Measurements from ENCODE around the gene MOV10. TPM values are rescaled to one million over a fixed set of nuclear protein-coding genes. Genes with fewer than 3 reads are reported as not detected.

The MOV10 gene
- total and polyA plus RNA-seq, 10 of the 15 experiments (the other 5 are each of a cell fraction or from before 2014, with no cell fraction given): 21.0 to 80.3 (median 49.8) TPM

DNA sequence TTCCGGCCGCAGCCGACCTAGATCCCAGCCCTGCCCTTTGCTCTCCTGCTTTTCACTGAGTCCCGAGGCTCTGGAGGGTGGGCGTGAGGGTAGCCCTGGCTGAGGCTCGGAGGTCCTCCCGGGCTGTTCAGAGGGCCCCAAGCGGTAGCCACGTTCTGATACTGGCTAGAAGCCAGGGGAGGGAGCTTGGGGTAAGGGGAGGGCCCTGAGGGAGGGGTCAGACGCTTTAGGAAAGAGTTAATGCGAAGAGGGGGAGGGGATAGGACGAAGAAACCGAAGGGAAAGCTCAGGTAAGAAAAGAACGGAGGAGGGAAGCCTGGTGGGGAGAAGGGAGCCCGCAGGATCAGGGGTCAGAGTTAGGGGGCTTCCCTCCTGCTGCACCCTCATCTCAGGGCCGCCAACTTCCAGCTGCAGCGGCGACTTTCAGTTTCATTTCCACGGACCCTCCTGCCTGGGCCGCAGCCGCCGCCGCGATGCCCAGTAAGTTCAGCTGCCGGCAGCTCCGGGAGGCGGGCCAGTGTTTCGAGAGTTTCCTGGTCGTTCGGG, at the start of gene MOV10 (continued):
- TF ChIP-seq, protein P1, sequence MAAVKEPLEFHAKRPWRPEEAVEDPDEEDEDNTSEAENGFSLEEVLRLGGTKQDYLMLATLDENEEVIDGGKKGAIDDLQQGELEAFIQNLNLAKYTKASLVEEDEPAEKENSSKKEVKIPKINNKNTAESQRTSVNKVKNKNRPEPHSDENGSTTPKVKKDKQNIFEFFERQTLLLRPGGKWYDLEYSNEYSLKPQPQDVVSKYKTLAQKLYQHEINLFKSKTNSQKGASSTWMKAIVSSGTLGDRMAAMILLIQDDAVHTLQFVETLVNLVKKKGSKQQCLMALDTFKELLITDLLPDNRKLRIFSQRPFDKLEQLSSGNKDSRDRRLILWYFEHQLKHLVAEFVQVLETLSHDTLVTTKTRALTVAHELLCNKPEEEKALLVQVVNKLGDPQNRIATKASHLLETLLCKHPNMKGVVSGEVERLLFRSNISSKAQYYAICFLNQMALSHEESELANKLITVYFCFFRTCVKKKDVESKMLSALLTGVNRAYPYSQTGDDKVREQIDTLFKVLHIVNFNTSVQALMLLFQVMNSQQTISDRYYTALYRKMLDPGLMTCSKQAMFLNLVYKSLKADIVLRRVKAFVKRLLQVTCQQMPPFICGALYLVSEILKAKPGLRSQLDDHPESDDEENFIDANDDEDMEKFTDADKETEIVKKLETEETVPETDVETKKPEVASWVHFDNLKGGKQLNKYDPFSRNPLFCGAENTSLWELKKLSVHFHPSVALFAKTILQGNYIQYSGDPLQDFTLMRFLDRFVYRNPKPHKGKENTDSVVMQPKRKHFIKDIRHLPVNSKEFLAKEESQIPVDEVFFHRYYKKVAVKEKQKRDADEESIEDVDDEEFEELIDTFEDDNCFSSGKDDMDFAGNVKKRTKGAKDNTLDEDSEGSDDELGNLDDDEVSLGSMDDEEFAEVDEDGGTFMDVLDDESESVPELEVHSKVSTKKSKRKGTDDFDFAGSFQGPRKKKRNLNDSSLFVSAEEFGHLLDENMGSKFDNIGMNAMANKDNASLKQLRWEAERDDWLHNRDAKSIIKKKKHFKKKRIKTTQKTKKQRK (IDR thresholded peaks at IDR 0.05; ENCODE audit: low read depth, low read length): no peak
- TF ChIP-seq YBX1 (IDR thresholded peaks at IDR 0.05) (no peak), BACH1 (IDR thresholded peaks at IDR 0.05; ENCODE audit: borderline replicate concordance) (no peak; the same call in 1 of the 2 replicates), RBBP5 (conservative IDR thresholded peaks at IDR 0.05) (peak; percentile 68; the same call in 1 of the 2 replicates), CBX5 (IDR thresholded peaks at IDR 0.05; ENCODE audit: low read depth) (no peak), NFIC (IDR thresholded peaks at IDR 0.05; ENCODE audit: low read depth, low read length) (no peak; the same call in 1 of the 2 replicates), SPI1 (IDR thresholded peaks at IDR 0.05; ENCODE audit: borderline replicate concordance, insufficient read depth, low read depth, low read length) (no peak), PML (IDR thresholded peaks at IDR 0.05; ENCODE audit: low read length) (peak; percentile 93), RCOR1 (conservative IDR thresholded peaks at IDR 0.05; ENCODE audit: low read depth, low read length) (no peak), SRF (IDR thresholded peaks at IDR 0.05; ENCODE audit: low read depth in 2 of 2, low read length in 2 of 2) (no peak), TCF7 (IDR thresholded peaks at IDR 0.05; ENCODE audit: borderline replicate concordance) (no peak), CHD2 (IDR thresholded peaks at IDR 0.05; ENCODE audit: borderline replicate concordance, low read depth, low read length) (0 out of 2 replicates have a peak, but pooled peaks have one; percentile 8), RELA (IDR thresholded peaks at IDR 0.05; ENCODE audit: borderline replicate concordance, partially characterized antibody) (no peak), USF1 (IDR thresholded peaks at IDR 0.05; ENCODE audit: borderline replicate concordance, extremely low read length, insufficient read depth, low read depth, low read length) (no peak), PAX5 (IDR thresholded peaks at IDR 0.05; ENCODE audit: borderline replicate concordance, low read depth, low read length) (no peak), PAX8 (IDR thresholded peaks at IDR 0.05) (no peak), ASH2L (IDR thresholded peaks at IDR 0.05; ENCODE audit: borderline replicate concordance, low read depth) (no peak), TBL1XR1 (IDR thresholded peaks at IDR 0.05; ENCODE audit: low read depth, low read length) (no peak), ZZZ3 (IDR thresholded peaks at IDR 0.05; ENCODE audit: control insufficient read depth, insufficient read length, low read depth) (no peak), FOS (IDR thresholded peaks at IDR 0.05; ENCODE audit: borderline replicate concordance, extremely low read depth, insufficient read length) (no peak), ZNF207 (IDR thresholded peaks at IDR 0.05; ENCODE audit: borderline replicate concordance) (no peak), SP1 (IDR thresholded peaks at IDR 0.05; ENCODE audit: low read depth, low read length) (no peak), NBN (IDR thresholded peaks at IDR 0.05) (peak; percentile 92)
- TF ChIP-seq, protein P2, sequence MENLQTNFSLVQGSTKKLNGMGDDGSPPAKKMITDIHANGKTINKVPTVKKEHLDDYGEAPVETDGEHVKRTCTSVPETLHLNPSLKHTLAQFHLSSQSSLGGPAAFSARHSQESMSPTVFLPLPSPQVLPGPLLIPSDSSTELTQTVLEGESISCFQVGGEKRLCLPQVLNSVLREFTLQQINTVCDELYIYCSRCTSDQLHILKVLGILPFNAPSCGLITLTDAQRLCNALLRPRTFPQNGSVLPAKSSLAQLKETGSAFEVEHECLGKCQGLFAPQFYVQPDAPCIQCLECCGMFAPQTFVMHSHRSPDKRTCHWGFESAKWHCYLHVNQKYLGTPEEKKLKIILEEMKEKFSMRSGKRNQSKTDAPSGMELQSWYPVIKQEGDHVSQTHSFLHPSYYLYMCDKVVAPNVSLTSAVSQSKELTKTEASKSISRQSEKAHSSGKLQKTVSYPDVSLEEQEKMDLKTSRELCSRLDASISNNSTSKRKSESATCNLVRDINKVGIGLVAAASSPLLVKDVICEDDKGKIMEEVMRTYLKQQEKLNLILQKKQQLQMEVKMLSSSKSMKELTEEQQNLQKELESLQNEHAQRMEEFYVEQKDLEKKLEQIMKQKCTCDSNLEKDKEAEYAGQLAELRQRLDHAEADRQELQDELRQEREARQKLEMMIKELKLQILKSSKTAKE (IDR thresholded peaks at IDR 0.05; ENCODE audit: low read depth, poor library complexity, severe bottlenecking): peak; percentile 32
- TF ChIP-seq, protein P3, sequence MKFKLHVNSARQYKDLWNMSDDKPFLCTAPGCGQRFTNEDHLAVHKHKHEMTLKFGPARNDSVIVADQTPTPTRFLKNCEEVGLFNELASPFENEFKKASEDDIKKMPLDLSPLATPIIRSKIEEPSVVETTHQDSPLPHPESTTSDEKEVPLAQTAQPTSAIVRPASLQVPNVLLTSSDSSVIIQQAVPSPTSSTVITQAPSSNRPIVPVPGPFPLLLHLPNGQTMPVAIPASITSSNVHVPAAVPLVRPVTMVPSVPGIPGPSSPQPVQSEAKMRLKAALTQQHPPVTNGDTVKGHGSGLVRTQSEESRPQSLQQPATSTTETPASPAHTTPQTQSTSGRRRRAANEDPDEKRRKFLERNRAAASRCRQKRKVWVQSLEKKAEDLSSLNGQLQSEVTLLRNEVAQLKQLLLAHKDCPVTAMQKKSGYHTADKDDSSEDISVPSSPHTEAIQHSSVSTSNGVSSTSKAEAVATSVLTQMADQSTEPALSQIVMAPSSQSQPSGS (IDR thresholded peaks at IDR 0.05; ENCODE audit: low read length): no peak

Data from GM12878 (cell line).